Umbilical cord (tissue), 2 donors: ENCODE measurements around the gene DIP2B. TPM values are rescaled to one million over a fixed set of nuclear protein-coding genes. Genes with fewer than 3 reads are reported as not detected.
A peak's percentile ranks its signal among the peaks of the same experiment; 100 is the strongest.

Experiments
- DNase-seq: peaks from one replicate; pipeline ENCODE4 v3.0.0-alpha.2; 2015; ENCODE audit warnings: low spot score
- total RNA-seq: library from RNA; depleted of rRNA; stranded (reverse); fragments of >200 nt; gene quantifications from one replicate; pipeline ENCODE4 v1.2.3, GENCODE V29; 2014; ENCODE audit warnings: low replicate concordance; ENCODE audit not compliant: insufficient read depth

The DIP2B gene
- total RNA-seq, 1 donor from 2014 or later: 32.7 TPM

DNA sequence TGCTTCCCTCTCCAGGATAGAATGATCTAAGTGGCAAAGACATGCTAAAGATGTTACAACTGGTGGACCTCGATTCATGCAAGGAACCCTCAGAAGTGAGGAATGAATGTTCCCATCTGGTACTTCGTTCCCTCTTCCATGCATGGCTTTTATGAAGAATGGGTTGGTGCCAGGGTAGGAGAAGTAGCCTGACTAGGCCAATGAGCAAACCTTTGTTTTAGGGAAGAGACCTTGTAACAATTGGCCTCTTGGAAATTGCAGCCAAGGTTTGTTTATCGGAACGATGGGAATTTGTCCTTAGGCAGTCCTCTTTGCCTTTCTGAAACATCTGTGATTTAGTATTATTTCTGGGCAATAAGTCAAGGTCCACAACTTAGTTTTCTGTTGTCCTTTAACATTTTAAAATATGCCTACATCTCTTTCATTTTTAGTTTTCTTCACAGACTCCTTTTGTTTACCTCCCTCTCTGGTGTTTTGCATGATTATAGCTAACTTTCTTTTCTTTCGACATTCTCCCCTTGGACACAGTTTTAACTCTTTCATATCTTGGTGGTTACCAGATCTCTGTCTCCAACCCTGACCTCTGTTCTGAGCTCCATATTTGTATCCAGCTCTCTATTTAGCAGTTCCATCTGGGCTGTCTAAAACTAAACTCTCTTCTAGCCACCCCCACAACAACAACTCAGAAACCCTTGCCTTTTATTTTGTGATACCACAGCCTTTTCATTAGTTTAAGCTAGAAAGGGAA is 70.0 kb downstream of the DIP2B start:
- DNase-seq: no peak

DNA sequence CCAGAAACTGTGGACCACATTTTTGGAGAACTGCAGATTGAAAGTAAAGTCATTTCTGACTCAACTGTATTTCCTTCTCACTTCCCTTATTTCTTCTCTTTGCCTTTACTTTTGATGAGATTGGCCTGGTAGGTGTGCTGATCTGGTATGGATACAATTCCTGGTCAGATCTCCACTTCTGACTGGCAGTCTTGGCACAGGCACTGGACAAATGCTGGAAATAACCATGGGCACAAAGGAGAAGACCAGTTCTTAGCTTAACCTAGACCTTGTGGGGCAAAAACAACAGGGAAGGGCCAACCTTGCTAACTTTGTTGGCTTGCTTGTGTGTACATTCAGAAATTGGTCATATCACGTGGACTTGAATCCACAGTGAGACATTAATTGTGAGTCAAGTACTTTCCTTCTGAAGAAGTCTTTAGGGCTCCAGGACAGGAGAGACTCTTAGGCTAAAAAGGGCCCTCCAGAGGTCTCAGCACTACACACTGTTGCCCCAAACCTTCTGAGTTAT is 75.0 kb downstream of the DIP2B start:
- DNase-seq: no peak

DNA sequence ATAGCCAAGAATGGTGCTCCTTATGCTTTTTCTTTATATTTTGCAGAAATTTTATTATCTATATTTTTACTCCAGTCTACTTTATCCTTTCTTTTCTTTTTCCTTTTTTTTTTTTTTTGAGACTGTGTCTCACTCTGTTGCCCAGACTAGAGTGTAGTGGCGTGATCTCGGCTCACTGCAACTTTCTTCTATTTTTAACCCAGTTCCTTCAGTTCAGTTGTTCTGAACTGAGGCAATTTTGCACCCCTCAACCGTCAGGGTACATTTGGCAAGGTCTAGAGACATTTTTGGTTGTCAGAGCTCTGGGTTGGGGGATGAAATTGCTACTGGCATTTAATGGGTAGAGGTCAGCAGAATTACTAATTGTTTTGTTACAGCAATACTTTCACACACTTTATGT is 75.7 kb downstream of the DIP2B start:
- no peak for DNase-seq

DNA sequence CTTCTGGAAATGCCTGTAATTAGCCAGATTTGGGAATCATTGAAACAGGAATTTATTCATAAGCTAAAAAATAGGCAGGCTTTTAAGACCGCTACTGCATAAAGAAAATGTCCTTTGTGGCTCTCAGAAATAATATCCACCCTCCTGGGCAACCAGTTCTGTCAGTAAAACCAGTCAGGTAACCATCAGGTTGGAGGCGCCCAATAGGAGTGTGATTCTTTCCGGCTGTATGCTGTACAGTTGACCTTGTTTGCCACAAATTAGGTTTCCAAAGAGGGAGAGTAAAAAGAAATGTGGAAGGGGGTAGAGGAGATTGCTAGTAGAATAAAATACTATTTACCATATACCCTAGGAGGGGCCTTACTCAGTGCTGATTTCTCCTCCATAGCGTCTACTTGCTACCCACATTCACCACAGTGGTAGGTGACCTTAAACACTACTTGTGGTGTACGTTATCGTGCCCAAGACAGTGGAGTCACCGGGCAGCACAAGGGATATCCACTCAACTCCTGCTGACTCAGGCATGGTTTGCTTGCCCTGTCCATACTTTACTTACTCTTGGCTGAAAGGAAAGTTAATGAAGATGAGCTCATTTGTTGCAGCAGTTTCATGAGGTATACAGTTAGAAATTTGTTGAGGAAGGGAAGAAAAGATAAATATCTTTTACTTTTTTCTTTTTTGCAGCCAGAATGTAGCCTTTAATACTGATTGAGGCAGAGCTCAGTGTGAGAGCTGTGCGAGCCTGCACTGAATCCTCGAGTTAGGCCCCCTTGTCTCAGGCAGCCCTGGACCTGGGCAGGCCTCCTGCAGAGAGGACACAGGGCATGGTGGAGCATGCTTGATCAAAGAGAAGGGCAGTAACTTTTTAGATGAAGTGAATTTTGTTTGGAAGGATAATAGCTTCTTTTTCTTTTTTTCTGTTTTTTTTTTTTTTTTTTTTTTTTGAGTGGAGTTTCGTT is 76.7 kb downstream of the DIP2B start:
- DNase-seq: no peak

DNA sequence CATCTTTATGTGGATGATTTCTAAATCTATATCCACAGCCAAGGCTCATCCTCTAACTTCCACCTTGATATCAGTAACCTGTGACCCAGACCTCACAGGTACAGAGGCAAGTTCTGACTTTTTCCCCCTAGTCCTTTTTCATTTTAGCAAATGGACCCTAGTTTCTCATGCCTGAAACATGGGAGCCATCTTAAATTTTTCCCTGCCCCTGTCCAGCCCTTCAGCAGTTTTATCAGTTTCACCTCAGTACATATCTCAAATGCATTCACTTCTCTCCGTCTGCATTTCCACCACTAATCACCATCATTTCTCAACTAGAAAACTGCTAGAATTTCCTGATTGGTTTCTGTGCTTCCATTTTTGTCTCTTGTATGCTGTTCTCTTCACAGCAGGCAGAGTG is 79.3 kb downstream of the DIP2B start:
- DNase-seq: no peak

DNA sequence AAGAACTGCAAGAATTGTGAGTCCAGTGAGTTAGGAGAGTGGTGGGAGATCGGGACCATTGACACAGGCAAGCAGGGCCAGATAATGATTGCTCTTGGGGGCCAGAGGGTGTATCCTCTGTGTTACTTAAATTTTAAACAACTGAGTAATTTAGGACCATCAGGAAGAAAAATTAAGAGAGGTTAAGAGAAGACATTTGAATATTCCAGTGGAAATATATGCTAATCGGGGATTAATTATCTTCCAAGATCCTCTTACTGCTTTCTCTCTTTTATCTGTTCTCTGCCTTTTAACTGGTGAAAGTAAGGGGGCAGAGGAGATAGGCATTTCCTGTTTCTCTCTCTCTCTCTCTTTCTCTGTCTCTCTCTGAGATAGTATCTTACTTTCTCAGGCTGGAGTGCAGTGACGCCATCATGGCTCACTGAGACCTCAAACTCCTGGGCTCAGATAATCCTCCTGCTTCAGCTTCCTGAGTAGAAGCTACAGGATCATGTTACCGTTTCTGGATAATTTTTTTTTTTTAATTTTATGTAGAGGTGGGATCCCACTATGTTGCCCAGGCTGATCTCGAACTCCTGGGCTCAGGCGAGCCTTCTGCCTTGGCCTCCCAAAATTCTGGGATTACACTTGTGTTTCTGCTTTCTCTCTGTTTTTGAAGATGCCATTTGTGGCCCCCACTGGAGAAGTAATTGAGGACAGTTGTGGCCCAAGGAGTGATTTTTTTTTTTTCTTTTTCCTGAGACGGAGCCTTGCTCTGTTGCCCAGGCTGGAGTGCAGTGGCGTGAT is 85.1 kb downstream of the DIP2B start:
- DNase-seq: peak; percentile 37

DNA sequence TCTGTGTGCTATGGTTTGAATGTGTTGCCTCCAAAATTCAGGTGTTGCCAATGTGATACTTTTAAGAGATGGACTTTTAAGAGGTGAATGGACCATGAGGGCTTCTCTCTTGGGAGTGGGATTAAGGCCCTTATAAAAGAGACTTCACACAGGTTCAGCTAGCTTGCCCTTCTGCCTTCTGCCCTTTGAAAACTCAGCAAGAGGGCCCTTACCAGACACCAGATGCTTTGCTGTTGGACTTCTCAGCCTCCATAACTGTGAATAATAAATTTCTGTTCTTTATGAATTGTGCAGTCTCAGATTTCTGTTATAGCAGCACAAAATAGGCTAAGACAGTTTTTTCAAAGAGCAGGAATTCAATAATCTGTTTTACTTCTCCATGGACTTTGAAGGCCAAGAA is 86.1 kb downstream of the DIP2B start:
- no peak for DNase-seq

DNA sequence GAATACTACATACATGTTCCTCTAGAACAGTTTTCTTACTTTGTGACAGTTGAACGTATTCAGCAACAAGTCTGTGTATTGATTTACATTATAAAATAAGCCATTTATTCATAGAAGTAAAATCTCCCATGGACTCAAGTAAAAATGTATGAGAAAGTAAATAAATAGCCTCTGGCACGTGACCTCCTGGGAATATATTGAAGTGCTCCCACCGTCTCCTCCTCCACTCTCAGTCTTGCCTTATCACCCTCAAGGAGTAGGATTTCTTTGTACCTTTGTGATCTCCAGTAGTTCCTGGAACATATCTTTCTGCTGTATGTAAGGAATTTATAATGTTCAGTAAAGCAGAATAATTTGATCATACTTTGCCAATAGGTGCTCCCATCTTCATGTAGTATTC is 90.9 kb downstream of the DIP2B start:
- no peak for DNase-seq

DNA sequence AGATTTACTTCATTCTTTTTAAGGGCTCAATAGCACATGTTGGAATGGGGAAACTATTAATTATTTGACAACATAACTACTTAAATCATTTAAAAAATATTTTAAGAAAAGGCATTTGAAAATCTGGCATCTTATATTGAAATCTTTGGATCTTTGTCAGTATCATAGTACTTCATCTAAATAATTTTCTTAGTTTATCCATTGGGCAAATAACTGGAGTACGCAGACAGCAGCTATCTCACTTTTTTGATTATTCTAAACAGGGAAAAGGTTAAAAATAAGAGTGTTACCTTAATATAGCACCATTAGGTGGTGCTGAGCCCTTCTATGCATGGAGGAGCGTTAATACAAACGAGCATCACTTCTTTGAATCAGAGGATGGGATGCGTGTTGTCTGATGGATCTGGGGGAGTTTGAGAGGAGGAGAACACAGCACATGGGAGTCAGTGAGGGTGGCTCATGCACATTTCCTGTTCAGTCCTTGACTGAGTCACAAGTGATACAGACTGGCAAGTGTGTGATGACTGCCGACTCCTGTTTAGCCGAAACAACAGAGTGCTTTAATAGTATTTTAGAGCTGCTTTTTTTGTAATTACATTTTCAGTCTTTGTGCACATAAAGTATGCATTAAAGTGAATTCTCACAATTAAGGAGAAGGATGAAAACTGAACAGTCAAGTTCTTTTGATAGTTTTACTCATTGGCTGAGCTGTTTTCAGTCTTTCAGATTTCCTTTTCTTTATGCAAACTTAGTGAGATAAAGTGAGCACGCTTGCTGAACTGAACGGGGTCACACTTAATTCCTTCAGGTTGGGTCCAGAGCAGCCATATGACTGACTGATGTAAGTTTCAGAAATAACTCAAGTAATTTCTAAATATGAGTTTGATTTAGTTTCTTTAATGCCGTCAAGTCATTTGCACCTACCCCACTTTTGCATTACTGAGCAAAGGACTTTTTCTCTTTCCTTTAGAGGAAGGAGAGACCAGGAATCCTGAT is 92.7 kb downstream of the DIP2B start:
- DNase-seq: no peak

DNA sequence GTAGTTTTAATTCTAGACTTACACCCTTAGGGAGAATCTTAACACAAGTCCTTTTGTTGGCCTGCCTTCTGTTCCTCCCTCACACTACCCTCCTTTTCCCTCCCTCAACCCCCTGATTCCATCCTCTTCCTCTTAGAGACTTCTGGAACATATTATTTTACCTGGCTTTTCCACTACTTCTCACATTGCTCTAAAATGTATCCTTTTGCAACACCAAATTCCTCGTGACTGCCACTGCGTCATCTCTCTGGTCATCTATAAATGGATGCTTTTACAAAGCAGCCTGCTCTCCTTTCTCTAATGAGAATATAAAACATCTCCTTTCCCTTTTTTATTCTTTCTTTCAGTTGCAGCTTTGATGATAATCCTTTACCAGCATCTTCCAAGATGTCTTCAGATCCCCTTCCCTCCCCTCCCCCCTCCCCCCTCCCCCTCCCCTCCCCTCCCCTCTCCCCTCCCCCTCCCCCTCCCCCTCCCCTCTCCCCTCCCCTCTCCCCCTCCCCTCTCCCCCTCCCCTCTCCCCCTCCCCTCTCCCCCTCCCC is 93.6 kb downstream of the DIP2B start:
- no peak for DNase-seq

DNA sequence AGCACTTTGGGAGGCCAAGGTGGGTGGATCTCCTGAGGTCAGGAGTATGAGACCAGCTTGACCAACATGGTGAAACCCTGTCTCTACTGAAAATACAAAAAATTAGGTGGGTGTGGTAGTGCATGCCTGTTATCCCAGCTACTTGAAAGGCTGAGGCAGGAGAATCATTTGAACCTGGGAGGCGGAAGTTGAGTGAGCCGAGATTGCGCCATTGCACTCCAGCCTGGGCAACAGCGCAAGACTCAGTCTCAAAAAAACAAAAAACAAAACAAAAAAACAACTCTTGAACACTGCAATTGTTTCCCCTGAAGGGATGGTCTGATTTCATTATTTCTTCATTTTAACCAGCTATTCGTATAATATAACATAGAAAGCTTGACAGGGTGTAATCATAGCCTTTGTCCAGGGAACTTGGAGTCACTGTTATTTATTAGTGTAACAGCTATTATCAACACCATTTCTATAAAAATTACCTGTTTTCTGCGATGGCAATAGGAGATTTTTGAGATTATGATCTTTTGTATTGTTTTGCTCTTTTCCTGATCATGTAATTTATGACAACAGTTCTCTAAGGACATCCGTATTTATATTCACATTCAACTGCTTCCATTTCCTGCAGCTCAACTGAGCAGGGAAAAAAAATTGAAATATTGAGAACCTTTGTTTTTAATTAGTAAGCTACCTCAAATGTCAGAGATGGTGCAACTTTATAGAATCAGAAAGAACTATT is 94.7 kb downstream of the DIP2B start:
- no peak for DNase-seq

DNA sequence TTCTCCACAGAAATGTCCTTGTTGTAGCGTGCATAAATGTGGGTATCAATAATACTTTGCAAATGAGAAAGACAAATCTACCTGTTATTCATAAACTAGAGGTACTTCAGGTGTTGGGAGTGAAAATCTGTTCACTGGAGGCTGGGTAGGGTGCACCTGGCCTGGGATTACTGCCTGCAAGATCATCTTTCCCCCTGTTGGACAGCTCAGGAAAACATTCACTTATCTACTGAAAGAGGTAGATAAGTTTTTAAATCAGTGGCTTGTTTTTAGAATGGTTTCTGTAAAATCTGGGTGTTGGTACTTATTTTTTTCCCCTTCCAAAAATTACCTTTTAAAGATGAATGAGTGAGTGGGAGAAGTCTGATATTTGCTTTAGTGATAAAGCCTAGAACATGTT is 95.6 kb downstream of the DIP2B start:
- no peak for DNase-seq

DNA sequence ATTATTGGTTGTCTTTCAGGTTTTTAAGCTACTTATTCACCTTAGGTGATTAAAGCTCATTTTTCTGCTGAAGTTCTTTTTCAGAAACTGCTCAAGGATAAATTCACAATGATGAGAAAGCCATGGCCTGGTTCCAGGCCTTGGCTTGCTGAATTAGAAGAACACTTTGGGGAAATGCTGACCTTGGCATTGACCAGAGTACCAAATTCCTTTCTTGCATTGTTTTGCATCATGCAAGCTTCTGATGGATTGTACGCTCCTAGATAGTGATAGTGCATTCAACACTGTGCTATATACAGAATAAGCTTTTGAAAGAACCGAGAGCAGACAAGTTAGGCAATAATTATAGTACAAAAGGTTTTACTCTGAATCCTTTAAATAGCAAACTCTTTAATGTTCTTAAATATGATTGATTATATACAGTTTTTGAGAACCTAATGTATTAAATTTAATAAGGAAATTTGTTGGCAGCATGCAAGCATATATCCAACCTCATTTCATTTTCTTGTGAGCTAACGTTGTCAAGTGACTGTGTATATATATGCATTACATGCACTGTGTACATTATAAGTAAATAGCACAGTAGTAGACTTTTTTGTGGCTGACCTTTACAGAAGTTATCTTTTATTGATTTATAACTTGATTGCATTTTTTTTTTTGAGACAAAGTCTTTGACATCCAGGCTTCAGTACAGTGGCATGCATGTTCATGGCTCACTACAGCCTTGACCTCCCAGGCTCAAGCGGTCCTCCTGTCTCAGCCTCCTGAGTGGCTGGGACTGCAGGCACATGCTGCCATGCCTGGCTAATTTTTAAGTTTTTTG is 99.2 kb downstream of the DIP2B start:
- DNase-seq: no peak

DNA sequence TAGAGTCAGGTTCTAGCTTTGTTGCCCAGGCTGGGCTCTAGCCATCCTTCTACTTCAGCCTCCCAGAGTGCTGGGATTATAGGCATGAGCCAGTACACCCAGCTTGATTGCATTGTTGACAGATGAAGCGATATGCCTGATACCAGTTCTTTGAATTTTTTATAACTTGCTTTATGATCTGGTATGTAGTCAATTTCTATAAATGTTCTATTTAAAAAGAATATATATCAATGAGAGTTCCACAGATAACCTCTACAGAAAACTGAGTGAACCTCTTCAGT is 99.8 kb downstream of the DIP2B start:
- DNase-seq: no peak

DNA sequence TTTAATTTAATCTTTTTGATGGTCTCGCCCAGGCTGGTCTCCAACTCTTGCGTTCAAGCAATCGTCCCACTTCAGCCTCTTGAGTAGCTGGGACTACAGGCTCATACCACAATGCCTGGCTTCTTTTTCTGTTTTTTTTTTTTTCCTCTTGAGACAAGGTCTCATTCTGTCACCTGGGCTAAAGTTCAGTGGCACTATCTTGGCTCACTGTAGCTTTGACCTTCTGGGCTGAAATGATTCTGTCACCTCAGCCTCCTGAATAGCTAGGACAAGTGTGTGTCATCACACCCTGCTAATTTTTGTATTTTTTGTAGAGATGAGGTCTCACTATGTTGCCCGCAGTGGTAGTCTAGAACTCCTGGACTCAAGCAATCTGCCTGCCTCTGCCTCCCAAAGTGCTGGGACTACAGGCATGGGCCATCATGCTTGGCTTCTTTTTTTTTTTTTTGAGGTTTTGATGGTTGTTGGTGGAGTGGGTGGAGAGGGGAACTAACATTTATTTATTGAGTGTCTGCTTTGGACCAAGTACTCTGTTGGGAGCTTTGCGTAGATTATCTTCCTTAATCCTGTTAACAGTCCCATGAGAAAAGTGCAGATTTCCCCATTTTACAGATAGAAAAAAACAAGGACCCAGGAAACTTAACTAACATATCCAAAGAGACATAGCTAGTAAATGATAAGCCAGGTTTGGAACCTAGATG is 102.0 kb downstream of the DIP2B start:
- no peak for DNase-seq

DNA sequence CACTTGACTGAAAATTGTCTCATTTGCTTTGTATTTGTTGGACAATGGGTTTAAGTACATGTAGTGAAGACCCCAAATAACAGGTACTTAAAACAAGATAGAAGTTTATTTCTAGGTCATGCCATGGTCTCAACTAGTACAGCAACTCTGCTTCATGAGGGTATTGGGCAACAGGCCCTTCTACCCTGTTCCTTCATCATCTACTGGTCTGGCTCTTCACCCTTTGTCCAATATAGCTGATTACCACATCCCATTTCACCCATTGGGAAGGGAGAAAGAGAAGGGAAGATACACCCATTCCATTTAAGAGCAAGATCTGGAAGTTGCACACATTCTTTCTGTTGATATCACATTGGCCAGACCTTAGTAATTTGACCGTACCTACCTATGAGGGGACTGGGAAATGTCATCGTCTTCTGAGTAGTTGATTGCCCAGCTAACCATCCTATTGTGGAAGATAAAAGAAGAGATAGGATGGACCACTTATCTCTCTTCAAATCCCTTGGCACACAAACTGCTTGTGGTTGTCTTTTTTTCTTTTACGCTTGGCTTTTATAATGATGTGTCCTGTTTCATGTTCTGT is 104.6 kb downstream of the DIP2B start:
- peak; percentile 38 for DNase-seq

DNA sequence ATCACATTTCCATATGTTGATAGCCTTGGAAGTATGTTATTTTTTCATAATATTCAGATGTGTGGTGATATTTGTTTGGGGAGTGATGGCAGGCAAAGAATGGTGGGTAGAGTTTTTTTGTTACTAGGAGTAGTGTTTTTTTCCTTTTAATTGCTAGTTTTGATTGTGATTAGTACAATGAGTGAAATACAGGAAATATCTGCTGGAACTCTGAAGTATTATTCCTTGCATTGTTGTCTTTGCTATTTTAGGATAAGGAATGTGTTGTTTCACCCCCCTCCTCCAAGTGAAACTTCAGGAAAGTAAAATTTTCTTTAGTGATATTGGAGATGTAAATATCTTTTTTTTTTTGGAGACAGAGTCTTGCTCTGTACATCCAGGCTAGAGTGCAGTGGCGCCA is 105.4 kb downstream of the DIP2B start:
- no peak for DNase-seq
